GM19351 (cell line): ENCODE results near the gene ZNF740.
A peak's percentile ranks its signal among the peaks of the same experiment; 100 is the strongest.

Source experiments
- ATAC-seq: cut with Tn5 transposase; IDR thresholded peaks from one replicate; pipeline ENCODE4 v1.9.1; 2021; ENCODE audit warnings: mild to moderate bottlenecking, moderate library complexity; ENCODE audit not compliant: unreplicated experiment

ZNF740 gene

DNA sequence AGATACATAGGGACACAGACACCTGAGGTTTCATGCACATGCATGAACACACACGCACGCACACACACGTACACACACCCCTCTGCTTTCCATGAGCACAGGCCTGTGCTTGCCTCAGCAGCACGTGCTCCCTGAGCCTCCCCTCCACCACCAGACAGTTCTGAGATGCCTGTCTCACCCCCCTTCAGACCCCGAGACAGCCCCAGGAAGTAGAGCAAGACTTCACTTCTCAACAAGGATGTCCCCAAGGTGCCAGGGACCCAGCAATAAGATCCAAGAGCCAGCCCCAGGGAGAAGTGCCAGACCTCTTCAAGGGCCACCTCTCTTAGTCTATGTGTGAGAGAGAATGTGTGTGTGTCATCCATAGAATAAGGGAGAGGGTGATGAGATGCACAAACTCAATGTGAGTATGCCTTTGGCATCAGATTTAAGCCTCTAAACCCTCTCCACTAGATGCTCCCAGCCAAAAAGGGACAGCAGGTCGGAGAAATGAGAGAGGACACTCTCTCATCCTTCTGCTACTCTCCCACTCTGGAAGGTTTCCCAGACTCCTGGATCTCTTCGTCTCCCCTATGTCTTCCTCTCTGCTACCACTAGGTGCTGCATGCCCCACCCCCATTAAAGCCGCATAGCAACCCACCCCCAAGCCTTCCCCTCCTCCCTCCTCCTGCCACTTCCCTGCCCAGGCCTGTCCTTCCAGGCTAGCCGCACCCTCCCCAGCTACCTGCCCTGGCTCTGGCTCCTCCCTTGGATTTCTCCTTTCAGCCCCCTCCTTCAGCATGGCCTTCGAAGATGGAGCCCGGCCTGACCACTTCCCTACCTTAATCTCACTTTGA lies 43.8 kb downstream of the ZNF740 start:
- no peak for ATAC-seq

DNA sequence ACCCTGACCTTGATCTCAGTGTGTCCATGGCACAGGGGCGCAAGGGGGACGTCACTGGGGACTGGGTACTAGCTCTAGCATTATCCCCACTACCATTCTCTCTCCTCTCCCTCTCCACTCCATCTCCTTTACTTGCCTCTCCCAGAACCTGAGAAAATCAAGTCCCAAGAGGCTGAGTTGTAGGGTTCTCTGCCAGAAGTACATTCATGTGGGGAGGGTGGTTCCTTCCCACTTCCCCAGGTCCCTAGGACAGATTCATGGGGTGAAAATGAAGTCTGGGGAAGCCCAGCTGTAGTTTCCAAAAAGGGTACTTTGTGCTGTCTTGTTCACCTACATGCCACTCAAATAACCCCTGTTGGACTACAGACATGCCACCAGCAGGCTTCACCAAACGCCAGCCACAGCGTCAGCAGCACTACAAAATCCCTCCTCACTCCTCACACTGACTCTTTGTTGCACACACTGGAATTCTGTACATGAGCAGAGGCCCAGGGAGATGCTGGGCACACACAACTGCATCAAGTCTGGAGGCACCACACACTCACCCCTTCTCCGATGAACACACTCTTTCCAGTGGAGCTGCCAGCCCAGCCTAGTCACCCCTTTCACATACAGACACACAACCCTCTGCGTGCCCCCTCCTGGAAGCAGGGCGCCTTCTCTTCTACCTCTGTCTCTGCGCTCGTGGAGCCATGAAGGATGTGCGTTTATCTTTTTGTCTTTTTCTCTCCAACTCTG lies 44.5 kb downstream of the ZNF740 start:
- no peak for ATAC-seq

DNA sequence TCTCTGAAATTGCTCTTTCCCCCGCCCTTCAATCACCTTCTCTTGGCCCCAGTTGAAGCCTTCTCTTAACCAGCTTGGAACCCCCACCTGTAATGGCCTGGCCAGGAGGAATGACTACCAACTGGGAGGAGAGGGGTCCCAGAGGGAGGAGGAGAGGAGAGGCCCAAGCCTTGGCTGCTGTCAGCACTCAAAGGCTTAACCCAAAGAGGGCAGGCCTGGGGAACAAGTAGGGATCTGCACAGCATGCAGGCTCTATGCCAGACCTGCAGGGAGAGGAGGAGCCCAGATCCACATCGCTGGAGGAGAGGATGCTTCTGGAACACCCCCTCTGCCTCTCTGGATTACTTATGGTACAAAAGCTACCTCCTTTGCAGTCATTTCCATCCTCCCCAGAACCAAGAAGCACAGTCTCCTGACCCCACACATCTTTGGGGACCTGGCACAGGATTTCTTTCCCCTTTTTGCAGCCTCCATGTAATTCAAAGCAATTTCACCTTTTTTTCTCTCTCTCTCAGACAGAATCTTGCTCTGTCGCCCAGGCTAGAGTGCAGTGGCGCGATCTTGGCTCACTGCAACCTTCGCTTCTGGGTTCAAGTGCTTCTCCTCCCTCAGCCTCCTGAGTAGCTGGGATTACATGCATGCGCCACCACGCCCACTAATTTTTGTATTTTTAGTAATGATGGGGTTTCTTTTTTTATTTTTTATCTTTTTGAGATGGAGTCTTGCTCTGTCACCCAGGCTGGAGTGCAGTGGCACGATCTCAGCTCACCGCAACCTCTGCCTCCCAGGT lies 45.3 kb downstream of the ZNF740 start:
- ATAC-seq, result no peak

DNA sequence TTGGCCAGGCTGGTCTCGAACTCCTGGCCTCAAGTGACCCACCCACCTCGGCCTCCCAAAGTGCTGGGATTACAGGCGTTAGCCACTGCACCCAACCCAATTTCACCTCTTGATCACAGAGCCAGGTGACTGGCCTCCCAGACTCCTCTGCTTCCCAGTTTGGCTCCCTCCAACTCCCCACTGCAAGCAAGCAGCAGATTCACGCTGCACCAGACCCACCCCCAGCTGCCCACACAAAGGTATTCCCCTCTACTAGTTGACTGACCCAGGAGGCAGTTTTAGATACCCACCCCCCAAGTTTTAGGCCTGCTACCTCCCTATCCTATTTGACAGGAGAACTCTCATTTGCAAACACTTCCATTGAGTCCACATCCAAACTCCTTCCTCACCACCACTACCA lies 46.3 kb downstream of the ZNF740 start:
- no peak for ATAC-seq

DNA sequence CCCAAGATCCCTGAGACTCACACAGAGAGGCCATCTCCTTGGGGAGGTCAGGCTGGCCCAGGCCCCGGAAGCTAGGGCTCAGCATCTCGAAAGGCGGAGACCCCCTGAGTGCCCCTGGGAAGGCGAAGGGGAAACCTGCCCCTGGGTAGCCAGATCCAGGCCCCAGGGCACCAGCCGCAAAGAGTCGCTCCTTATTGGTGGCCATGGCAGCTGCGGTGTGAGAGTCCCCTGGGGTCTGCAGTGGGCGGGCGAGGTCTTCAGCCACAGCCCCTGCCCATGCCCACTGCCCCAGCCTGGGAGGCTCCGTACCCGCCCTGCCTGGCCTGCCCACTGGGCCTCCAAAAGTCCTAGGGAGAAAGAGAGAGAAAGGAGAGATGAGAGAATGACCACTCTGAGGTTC lies 46.8 kb downstream of the ZNF740 start:
- ATAC-seq, result no peak

DNA sequence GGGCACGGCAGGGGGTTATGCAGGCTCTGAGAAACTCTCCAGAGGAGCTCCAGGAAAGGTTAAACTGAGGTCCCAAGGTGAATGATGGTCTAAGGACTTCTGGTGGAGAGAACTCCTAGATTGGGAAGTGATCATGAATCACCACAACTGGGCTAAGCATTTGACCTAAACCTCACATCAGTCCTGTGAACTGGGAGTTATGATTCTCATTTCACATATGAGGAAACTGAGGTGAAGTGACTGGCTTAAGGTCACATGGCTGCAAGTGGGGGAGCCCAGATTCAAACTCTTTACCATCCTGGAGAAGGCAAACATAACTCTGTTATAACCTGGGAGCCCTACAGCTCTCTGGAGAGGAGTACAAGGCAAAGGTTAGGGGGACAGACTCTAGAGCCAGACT lies 47.3 kb downstream of the ZNF740 start:
- no peak for ATAC-seq

DNA sequence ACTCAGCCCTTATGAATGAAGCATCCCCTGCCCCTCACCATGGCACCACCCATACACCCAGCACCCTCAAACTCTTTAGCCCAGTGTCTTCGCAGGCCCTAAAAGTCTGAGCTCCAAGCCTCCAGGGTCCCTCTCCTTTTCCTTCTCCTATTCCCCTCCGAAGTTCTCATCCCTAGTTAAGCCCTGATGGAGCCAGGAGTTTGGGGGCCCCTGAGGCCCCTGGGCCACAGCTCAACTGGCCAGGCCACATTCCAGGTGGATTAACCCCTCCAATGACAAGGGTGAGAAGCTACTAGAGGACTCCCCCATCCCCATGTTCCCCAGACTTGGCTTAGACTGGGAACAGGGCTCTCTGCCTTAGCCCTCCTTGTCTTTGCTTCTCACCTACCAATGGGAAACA lies 48.9 kb downstream of the ZNF740 start:
- ATAC-seq, result no peak

DNA sequence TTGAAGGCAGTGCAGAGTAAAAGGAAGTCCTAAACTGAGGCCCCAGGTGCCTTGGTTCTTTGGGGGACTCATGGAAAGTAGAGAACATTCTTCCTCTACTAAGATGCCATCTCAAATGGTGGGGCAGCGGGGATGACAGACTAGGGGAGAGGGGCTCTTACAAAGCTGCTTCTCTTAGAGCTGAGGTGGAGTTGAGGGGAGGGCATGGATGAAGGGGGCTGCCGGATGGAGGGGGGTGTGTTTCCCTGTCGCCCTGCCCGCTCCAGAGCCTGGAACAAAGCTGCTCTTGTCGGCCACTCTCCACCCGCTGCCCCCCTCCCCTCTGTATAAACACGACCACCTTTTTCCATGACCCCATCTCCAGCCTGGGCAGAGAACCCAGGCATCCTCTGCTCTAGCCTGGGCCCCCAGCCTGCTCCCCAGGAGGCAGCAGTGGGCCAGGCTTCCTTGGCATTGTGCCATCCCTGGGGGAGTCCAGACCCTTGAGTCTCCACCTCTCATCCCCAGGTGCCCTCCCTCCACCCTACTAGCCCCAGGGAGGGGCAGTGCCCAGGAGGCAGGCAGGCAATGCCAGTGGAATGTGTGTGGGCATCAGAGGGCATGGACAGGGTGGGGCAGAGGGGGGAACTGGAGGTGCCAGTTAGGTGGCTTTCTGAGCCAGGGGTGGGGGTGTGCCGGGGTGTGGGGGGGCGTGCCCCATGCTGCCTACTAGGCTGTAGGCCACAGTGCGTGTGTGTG lies 49.8 kb downstream of the ZNF740 start:
- no peak for ATAC-seq

DNA sequence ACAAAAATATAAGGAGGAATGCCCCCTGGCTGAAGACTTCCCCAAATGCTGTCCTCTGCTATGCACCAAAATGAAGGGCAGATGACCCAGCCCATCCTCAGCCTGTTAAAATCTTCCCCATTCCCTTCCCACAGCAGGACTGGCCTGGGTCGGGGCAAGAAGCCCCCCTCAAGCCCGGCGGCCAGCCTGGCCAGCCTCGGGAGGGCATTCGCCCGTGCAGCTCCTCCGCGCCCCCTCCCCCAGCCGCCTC lies 51.1 kb downstream of the ZNF740 start:
- ATAC-seq, result no peak

DNA sequence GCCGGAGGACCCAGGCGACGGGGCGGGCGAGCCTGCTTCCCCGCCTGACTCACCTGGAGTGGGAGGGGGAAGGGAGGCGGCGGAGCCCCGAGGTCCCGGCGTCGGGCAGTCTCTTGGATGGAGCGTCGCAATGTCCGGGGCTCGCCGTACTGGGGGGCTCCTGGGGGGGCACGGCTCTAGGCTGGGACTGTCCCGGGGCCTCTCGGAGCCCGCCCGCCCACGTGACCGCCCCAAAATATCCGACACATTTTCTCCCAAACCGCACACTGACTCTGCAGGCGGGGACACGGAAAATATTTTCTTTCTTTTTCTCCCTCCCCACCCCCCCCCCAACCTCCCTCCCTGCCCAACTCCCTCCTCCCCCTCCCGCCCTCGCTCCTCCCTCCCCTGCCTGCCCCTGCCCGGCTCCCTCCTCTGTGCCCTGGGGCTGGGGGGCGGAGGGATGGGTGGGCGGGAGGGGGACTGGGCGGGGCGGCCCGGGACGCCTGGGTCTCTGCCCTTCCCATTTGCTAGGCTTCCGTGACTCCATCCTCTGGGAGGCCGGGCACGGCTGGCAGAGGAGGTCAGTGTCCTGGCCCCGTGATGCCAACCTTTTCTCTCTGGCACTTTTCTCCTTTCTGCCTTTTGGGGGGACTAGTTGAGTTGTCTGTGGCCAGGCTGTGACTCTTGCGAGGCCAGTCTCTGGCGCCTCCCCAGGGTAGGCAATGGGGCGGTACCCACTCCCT lies 51.6 kb downstream of the ZNF740 start, which contains the start of gene RARG:
Gene RARG (minus strand): TSS at position 289 of the 725 bp plus-strand sequence. CDS start 4,664 bp downstream, outside the sequence.
- ATAC-seq, result peak; percentile 49

DNA sequence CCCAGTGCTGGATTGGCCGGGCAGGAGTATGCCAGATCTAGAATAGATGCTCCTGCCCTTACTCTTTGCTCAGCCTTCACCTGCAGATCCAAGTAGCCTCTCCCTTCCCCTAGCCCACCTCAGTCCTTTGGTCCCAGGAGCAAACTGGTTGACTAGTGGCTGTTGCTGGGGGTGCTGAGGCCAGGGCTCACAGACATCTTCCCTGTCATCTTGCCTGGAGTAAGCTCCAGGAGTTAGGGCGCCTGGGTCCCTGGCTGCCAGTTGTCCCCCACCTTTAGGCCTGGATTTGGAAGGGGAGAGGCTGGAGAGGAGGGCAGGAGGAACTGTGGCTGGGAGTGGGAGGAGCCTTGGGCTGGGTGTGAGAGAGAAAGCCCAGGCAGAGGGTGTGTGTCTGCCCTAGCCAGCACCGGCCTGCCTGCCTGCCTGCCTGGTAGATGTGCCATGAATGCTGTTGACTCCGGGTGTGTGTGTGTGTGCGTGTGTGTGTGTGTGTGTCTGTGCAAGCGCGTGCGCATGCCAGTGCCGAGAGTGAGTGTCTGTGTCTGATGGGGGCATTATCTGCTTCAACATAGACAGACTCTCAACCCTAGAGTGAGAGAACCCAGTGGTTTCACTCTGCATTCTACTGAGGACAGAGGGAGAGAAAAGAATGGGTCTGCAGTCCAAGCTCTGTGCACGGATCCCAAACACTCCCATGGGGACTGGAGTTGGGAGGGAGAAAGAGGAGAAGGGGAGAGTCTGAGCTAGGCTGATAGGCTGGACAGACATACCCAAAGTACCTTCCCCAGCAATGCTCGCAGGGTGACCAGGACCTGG lies 52.3 kb downstream of the ZNF740 start:
- peak; percentile 30 for ATAC-seq

DNA sequence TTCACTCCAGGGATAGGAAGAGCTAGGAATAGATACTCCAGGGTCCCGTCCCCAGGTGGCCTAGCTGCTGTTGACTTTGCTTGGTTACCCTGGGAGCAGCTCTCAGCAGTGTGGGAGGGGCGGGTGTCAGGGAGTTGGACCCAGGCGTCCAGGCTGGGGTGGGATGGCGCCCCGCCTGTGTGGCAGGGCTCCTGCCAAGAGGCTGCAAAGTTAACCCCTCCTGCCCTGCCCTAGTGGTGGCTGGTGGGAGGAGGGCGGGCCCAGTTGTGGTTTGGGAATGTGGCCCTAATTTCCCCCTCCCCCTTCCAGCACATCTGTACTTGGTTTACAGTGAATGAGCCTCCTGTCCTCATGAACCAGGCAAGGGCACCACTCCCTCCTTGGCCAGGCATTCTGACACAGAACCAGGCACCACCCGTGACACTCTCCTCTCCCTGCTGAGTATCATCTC lies 53.2 kb downstream of the ZNF740 start:
- ATAC-seq, result no peak

DNA sequence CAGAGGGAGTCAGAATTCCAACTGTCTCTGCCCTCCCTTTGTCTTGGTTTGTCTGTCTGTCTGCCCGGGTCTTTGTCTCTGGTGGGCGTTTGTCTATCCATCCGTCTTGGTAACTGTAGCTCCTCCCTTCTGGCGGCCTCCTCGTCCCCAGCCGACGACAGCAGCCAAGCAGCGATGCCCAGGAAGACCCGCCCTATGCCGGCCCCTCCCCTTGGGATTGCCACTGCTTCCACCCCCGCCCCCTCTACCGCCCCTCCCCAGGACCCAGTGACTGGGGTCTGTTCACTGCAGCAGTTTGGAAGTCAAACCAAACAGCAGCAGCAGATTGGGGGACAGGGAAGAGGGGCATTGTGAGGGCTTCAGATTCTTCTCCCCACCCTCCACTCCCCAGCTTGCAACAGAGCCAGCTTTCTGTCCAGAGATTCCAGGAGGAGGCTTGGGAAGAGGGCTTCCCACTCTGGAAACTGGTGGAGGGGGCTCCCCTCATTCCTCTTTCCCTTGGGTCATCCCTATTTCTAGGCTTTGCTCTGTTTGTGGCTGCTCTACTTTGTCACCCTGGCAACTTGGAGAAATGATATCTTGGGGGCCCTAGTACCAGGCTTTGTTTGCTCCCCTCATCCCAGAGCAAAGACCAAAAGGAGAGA lies 53.9 kb downstream of the ZNF740 start:
- no peak for ATAC-seq

DNA sequence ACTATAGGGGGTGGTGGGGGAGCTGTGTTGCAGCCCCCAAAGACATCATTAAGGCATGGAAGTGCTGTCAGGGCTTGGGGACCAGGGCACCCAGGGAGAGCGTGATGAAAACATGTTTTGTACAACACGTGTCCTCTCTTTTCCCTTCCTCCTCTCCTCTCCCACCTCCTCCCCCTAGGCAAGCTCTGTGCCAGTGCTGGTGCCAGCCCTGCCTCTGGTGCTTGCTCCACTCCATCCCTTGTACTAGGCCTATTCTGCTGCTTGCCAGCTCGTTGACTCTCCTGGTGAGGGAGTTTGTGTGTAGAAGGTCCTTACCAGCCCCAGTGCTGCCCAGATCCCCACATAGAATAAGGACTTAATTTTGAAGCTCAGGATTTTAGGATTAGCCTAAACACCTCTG lies 54.6 kb downstream of the ZNF740 start:
- ATAC-seq, result no peak

DNA sequence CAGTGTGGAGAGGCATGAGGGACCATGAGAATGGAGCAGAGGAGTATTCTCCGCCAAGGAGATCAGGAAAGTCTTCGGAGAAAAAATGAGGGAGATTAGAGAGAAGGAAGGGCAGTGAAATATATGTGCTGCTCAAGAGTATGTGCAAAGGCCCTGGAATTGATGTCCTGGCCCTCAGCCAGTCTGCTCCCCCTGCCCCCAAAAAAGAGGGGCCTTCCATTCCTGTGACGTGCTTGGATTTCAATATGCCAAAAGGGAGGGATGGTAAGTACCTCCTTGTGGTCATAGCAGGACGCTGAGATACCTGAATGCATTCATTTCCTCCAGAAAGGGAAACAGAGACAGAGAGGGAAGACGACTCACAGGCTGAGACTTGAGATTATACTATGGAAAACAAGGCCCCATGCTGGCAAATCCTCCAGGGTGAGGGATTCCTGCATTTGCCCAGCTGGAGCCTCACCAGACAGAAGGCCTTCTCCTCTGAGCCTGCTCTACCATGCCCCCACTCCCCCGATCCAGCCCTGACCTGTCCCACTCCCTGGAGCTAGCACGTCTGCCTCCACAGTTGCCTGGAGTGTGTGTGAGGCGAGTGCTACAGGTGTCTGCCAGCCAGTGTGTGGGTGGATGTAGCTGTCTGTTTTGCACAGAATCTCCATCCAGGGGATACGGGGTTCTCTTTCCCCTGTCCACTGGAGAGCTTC lies 55.4 kb downstream of the ZNF740 start:
- no peak for ATAC-seq

DNA sequence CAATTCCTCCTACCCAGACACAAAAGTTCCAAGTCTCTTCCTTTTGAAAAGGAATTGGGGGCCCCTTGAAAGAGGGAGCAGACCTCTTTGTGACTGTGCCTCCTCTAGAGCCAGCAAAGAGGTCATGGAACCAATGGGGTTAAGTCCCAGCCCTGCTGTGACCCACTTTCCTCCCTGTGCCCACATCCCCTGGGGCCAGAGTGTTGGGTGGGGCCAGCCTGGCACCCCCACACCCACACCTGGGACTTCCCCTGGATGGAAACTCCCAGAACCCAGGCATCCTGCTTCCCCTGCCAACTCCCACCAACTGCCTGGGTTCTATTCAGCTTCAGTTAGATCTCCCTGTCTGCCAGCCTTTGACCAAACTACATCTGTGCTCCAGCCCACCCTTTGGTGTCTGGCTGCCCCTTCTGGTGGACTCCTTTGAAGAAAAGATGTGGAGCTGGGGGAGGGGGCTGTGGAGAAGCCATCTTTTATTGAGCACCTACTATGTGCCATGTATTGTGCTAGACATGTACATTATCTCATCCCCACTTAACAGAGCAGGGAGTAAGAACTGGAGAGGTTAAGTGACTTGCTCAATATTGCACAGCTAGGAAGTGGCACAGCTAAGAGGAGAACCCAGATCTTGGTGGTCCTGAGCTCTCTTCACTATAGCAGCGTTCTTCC lies 56.1 kb downstream of the ZNF740 start:
- ATAC-seq, result no peak

DNA sequence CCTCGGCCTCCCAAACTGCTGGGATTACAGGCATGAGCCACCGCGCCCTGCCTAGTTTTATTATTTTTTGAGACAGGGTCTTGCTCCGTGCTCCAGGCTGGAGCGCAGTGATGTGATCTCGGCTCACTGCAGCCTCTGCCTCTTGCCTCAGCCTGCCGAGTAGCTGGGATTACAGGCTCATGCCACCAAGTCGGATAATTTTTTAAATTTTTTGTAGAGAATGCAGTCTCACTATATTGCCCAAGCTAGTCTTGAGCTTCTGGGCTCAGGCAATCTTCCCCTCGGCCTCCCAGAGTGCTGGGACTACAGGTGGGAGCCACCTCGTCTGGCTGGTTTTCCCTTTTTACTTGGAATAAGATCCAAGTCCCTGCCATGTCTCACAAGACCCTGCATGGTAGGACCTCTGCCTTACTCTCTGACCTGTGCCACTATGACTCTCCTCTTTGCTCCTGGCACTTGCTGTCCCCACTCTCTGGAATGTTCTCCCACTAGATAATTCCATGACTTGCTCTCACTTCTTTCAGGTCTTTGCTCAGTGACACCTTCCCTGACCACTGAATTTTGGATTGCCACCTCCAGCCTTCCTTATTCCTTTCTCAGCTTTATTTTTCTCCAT lies 59.2 kb downstream of the ZNF740 start:
- no peak for ATAC-seq
